ENCODE measurements around the gene XPOT. TPM values are rescaled to one million over a fixed set of nuclear protein-coding genes. Genes with fewer than 3 reads are reported as not detected.

XPOT gene
- total RNA-seq, 1 donor from 2014 or later: 109 TPM

GRCh38 chr12:64452559-64453329 lies 48.6 kb downstream of the XPOT start:
- Histone ChIP-seq H4K20me1 (ENCODE audit: low read depth) (peaks cover 6% of the 10 kb centered on the region), H3F3A (ENCODE audit: low read depth) (peaks cover 36% of the 10 kb centered on the region), H3K9ac (peak overlapping the region; percentile 82), H3K79me2 (ENCODE audit: low read depth) (peaks cover 62% of the 10 kb centered on the region), H3K36me3 (no peaks in the 10 kb centered on the region), H3K27ac (peak overlapping the region; percentile 90), H3K4me2 (peak overlapping the region; percentile 84), H3K4me3 (peak overlapping the region; percentile 87), H3K27me3 (no peaks in the 10 kb centered on the region), H3K4me1 (peaks cover 30% of the 10 kb centered on the region), H3K9me3 (ENCODE audit: low read depth) (no peaks in the 10 kb centered on the region), H2AFZ (replicated peaks) (no peak overlapping the region)
- H3K9me3 Mint-ChIP-seq: no peaks in the 10 kb centered on the region
- H3K27ac Mint-ChIP-seq: peak overlapping the region; percentile 88
- no peak for DNase-seq (ENCODE audit: low spot score)
- H3K27me3 Mint-ChIP-seq (ENCODE audit: insufficient read depth, low read depth): no peaks in the 10 kb centered on the region
- H3K4me1 Mint-ChIP-seq: peaks cover 24% of the 10 kb centered on the region
- H3K36me3 Mint-ChIP-seq: peaks cover 9% of the 10 kb centered on the region
- no peak for TF ChIP-seq EZH2phosphoT487 (IDR thresholded peaks at IDR 0.05)
- TF ChIP-seq CTCF (IDR thresholded peaks at IDR 0.05): no peak
- no peak for TF ChIP-seq EZH2 (IDR thresholded peaks at IDR 0.05)
- H3K4me3 Mint-ChIP-seq: peak overlapping the region; percentile 93

DNA sequence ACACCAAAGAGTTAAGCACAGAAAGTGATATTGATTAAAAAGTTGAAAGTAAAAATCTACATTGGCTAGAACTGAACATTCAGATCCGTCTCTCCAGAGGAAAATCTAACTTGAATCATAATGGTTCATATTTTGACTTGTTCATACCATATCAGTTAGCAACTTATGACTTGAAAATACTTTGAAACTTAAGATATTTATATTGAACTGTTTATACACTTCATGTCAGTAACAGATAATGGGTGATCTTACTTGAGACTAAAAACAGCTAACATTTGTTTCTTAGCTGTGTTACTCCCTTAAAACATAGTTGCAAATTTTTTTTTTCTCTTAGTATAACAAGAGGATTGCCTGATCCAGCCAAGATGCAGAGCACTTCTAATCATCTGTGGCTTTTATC lies 51.3 kb downstream of the XPOT start:
- H3K27me3 ChIP-seq: no peaks in the 10 kb centered on the region
- Mint-ChIP-seq H3K4me1 (peaks cover 20% of the 10 kb centered on the region), H3K4me3 (no peak overlapping the region), H3K27ac (no peak overlapping the region), H3K27me3 (ENCODE audit: insufficient read depth, low read depth) (no peaks in the 10 kb centered on the region), H3K36me3 (peaks cover 14% of the 10 kb centered on the region), H3K9me3 (no peaks in the 10 kb centered on the region)
- no peak overlapping the region for H3K4me2 ChIP-seq
- TF ChIP-seq EZH2phosphoT487 (IDR thresholded peaks at IDR 0.05): no peak
- no peak for TF ChIP-seq EZH2 (IDR thresholded peaks at IDR 0.05)
- no peak for TF ChIP-seq CTCF (IDR thresholded peaks at IDR 0.05)
- no peak for DNase-seq (ENCODE audit: low spot score)
- no peak overlapping the region for H3K4me3 ChIP-seq
- no peak overlapping the region for H3K27ac ChIP-seq
- peaks cover 17% of the 10 kb centered on the region for H3F3A ChIP-seq (ENCODE audit: low read depth)
- no peak overlapping the region for H3K9ac ChIP-seq
- H2AFZ ChIP-seq (replicated peaks): no peak overlapping the region
- H3K79me2 ChIP-seq (ENCODE audit: low read depth): peaks cover 85% of the 10 kb centered on the region
- H3K9me3 ChIP-seq (ENCODE audit: low read depth): no peaks in the 10 kb centered on the region
- H4K20me1 ChIP-seq (ENCODE audit: low read depth): peaks cover 15% of the 10 kb centered on the region
- peaks cover 16% of the 10 kb centered on the region for H3K4me1 ChIP-seq
- H3K36me3 ChIP-seq: no peaks in the 10 kb centered on the region

DNA sequence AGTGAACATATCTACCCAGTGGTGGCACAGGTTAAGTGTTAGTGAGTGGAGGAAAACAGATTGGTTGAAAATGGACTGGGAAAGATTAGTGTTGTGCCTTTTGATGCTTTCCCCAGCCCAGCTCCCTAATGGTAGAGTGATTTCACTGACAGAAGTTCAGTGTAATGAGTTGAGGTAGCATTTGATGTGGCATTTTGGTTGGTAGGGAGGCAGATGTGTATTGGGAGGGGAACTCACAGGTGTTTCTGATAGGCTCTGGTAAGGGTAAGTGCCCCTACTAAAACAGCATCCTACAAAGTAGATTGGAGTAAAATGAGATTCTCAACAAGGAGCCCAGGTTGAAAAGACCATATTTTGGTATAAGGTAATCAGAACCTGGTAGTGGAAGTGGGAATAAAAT lies 51.9 kb downstream of the XPOT start:
- H3K27me3 ChIP-seq: no peaks in the 10 kb centered on the region
- H3K4me2 ChIP-seq: no peak overlapping the region
- Mint-ChIP-seq H3K4me1 (peaks cover 14% of the 10 kb centered on the region), H3K4me3 (no peak overlapping the region), H3K9me3 (no peaks in the 10 kb centered on the region), H3K27ac (no peak overlapping the region), H3K36me3 (peaks cover 14% of the 10 kb centered on the region), H3K27me3 (ENCODE audit: insufficient read depth, low read depth) (no peaks in the 10 kb centered on the region)
- no peak overlapping the region for H3K4me3 ChIP-seq
- DNase-seq (ENCODE audit: low spot score): no peak
- no peaks in the 10 kb centered on the region for H3K36me3 ChIP-seq
- H3K4me1 ChIP-seq: peaks cover 13% of the 10 kb centered on the region
- no peaks in the 10 kb centered on the region for H3K9me3 ChIP-seq (ENCODE audit: low read depth)
- peaks cover 11% of the 10 kb centered on the region for H4K20me1 ChIP-seq (ENCODE audit: low read depth)
- peaks cover 90% of the 10 kb centered on the region for H3K79me2 ChIP-seq (ENCODE audit: low read depth)
- peaks cover 11% of the 10 kb centered on the region for H3F3A ChIP-seq (ENCODE audit: low read depth)
- H3K9ac ChIP-seq: no peak overlapping the region
- H3K27ac ChIP-seq: no peak overlapping the region
- H2AFZ ChIP-seq (replicated peaks): no peak overlapping the region
- TF ChIP-seq EZH2 (IDR thresholded peaks at IDR 0.05) (no peak), CTCF (IDR thresholded peaks at IDR 0.05) (no peak), EZH2phosphoT487 (IDR thresholded peaks at IDR 0.05) (no peak)

Measured in neural progenitor cell (in vitro differentiated cells).